Urinary bladder (tissue), 4 donors: ENCODE results near the gene TCEAL4. TPM values are rescaled to one million over a fixed set of nuclear protein-coding genes. Genes with fewer than 3 reads are reported as not detected.

Source experiments
- DNase-seq: peaks from one replicate; pipeline ENCODE4 v3.0.0-alpha.2; 2015; ENCODE audit errors: extremely low spot score
- H3K27ac ChIP-seq: one replicate; pipeline ENCODE4 v1.5.1; 2013; ENCODE audit warnings: low read depth, mild to moderate bottlenecking, moderate library complexity
- H3K36me3 ChIP-seq: one replicate; pipeline ENCODE4 v1.6.1; 2013; ENCODE audit warnings: mild to moderate bottlenecking, moderate library complexity; ENCODE audit not compliant: insufficient read depth
- H3K4me1 ChIP-seq: one replicate; pipeline ENCODE4 v1.6.1; 2013; ENCODE audit warnings: mild to moderate bottlenecking, moderate library complexity; ENCODE audit not compliant: insufficient read depth
- H3K4me3 ChIP-seq: one replicate; pipeline ENCODE4 v1.5.1; 2013; ENCODE audit warnings: low read depth, low read length
- WGBS: extraction: QIAGEN DNeasy Blood & Tissue Kit; methylation state at CpG from one replicate; pipeline ENCODE4 v1.1.7; 2013; 5-methylcytosine and 5-hydroxymethylcytosine counted together
- polyA plus RNA-seq: library from polyadenylated mRNA; stranded (reverse); fragments of 200-250 nt; gene quantifications from one replicate; pipeline ENCODE4 v1.2.3, GENCODE V29; 2013
- total RNA-seq: library from RNA; depleted of rRNA; stranded (reverse); fragments of >200 nt; gene quantifications from one replicate; pipeline ENCODE4 v1.2.3, GENCODE V29; 2014
- donor health status: healthy with polysubstance abuse.
- donor health status: healthy.

TCEAL4 gene
- total and polyA plus RNA-seq, 2 donors = 42.0 to 620 TPM

DNA sequence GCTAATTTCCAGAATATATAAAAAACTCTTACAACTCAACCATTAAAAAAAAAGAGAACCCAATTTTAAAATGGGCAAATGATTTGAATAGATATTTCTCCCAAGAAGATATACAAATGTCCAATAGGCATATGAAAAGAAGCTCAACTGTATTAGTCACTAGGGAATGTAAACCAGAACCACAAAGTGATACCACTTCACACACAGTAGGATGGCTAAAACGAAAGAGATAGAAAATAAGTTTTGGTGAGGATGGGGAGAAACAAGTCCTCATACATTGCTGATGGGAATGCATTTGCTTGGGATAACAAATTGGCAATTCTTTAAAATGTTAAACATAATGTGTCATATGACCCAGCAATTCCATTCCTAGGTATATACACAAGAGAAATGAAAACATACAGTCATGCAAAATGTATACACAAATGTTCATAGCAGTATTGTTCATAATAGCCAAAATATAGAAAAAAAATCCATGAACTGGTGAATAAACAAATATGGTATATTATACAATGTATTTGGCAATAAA lies 28.1 kb downstream of the TCEAL4 start:
- Histone ChIP-seq H3K4me3 (no peak overlapping the region), H3K36me3 (no peaks in the 10 kb centered on the region), H3K4me1 (no peaks in the 10 kb centered on the region), H3K27ac (no peak overlapping the region)
- WGBS = 85% methylated on average over 1 of the region's 1 CpG
- DNase-seq = no peak

DNA sequence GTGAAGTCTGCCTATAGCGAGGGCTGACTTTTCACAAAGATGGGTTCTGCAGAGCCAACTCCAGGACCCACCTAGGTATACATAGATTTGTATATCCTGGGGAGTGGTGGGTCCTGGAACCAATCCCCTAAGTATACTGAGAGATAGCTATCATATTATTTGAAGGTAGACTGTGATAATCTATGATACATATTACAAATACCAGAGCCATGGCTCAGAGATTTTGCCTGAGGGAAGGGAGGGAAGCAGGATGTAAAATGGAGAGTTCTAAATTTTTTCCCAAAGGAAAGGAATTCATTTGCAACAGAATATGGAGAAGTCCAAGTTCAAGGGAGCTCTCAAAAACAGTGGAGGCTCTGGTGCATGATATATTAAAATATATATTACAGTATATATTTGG lies 29.7 kb downstream of the TCEAL4 start:
- no peak for DNase-seq
- no peak overlapping the region for H3K4me3 ChIP-seq
- WGBS = 97% methylated on average over 1 of the region's 1 CpG

DNA sequence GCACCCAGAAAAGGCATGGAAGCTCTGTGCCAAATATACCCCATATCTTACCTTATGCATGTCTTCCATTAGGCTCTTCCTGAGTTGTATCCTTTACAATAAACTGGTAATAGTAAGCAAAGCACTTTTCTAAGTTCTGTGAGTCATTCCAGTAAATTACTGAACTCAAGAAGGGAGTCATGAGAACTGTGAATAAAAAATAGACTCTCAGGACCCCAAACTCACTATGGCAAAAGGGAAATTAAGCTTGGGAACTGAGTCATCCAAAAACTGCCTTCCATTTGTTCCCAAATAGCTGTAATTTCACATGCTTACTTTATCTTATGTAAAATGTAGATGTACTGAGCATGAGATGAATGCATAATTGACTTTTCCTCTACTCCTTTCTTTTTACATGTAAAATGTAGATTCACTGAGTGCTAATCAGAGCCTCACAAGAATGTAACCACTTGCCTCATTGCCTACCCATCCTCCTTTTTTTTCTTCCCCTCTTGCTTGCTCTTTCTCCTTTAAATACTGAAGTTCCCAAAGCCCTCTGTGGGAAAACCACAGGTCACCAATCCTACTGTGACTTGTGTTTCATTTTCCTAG lies 30.6 kb downstream of the TCEAL4 start:
- Histone ChIP-seq H3K4me1 (no peaks in the 10 kb centered on the region), H3K36me3 (no peaks in the 10 kb centered on the region), H3K27ac (no peak overlapping the region), H3K4me3 (no peak overlapping the region)
- DNase-seq = no peak

More for the DNA sequence above, 29.7 kb downstream of the TCEAL4 start:
- Histone ChIP-seq H3K27ac (no peak overlapping the region), H3K36me3 (no peaks in the 10 kb centered on the region), H3K4me1 (no peaks in the 10 kb centered on the region)

DNA sequence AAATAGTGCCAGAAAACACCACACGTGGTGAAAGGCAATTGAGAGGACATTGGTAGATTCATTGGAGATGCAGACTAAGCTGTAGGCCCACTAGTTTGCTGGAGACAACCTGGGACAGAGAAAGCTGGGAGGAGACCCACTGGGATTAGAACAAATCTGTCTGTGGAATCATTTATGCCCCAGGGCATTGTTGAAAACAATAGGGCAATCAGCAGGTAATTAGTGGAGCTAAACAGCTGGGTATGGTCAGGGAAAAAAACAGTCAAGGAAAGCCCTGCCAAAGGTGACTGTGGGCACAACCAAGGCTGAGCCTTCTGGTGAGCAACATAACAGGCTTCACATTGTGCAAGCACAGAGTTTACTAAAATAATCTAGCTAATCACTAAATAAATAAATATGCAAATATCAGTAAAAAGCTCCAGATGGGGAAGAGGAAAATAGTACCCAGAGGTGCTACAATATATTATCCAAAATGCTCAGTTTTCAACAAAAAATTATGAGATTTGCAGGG lies 31.4 kb downstream of the TCEAL4 start:
- Histone ChIP-seq H3K27ac (no peak overlapping the region), H3K36me3 (no peaks in the 10 kb centered on the region), H3K4me3 (no peak overlapping the region), H3K4me1 (no peaks in the 10 kb centered on the region)
- no peak for DNase-seq
- 60% methylated on average over 1 of the region's 1 CpG for WGBS

DNA sequence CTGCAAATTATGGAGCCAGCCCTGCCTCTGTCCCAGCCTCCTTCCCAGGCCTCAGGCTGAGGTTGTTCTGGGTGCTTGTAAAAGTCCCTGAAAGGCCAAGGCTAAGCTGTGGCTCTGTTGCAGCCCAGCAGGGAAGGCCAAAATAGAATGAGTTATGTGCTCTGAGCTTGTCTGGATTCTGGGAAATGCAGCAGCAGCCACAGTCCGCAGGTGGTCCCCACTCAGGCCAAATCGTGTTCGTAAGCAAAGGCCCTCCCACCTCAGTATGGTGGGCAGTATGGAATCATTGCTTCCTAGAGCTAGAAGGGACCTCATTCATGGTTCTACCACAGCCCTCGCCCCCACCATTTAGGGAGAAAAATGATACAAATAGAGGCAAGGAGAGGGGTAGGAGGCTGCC lies 38.8 kb downstream of the TCEAL4 start:
- Histone ChIP-seq H3K4me3 (no peak overlapping the region), H3K27ac (no peak overlapping the region), H3K36me3 (no peaks in the 10 kb centered on the region), H3K4me1 (no peaks in the 10 kb centered on the region)
- DNase-seq = no peak
- 44% methylated on average over 4 of the region's 4 CpGs for WGBS

DNA sequence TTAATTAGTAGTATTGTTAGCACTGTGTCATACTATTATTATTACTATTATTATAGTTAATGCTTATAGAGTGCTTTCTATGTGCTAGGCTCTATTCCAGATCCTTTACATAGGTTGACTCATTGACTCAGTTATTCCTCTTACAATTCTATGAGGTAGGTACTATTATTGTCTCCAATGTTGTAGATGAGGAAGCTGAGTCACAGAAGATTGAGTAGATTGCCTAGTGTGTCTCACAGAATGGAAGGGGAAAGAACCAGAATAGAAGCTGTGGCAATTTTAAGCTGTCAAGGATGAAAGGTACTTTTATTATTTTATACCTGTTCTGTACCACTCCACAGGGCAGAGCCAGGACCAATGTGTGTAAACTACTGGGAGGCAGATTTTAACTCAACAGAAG lies 41.5 kb downstream of the TCEAL4 start:
- H3K4me3 ChIP-seq = no peak overlapping the region
- no peaks in the 10 kb centered on the region for H3K36me3 ChIP-seq
- no peak for DNase-seq

DNA sequence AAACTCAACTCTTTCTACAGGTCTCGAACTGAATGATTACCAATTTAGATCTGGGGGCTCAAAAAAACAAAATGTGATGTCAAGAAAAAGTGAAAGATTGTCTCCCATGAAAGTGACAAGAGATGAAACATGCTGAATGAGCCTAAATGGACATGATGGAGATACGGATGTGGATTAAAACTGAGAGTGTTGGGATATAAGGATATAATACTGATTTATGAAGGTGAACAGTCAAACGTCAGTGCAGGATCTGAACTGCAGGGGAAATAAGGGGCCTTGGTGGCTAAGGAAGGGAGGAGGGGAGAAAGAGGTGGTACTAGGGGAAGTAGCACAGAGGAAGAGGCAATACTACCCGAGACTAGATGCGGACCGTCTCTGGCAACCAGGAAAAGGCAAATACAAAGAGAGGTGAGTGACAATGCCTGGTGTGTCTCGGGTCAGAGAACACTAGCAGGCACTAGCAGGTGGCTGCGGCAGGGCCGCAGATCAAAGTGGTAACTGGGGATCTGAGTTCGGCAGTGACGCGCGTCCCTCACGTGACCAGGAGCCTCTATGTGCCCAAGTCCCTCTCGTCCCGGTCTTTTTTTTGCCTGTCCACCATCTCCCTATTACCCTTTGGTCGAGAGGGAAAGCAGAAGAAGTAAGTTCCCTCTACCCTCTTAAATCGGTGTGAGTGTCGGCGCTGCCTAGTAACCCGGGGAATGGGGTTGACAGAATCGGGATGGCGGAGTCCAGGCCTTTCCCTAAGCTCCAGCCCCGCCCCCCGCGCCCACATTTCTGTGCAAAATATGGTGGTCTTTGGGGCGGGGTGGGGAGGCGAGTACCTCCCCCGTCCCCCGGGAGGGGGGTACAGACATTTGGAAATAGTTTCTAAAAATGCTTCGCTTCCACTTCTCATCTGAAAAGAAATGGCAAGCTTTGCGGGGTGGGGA lies 43.3 kb downstream of the TCEAL4 start, which contains the start of gene TCEAL1:
TCEAL1 (plus strand) TSS at position 590 of the 932 bp plus-strand sequence. CDS start 942 bp downstream, outside the sequence.
- Histone ChIP-seq H3K36me3 (no peaks in the 10 kb centered on the region), H3K4me3 (peak within 1 kb of the TSS; percentile 56), H3K4me1 (no peaks in the 10 kb centered on the region), H3K27ac (peak within 1 kb of the TSS; percentile 89)
- WGBS = 2% methylated on average over 32 of the region's 32 CpGs
- peak; percentile 36 for DNase-seq

More for the DNA sequence above, 41.5 kb downstream of the TCEAL4 start:
- H3K4me1 ChIP-seq = no peaks in the 10 kb centered on the region
- no peak overlapping the region for H3K27ac ChIP-seq

DNA sequence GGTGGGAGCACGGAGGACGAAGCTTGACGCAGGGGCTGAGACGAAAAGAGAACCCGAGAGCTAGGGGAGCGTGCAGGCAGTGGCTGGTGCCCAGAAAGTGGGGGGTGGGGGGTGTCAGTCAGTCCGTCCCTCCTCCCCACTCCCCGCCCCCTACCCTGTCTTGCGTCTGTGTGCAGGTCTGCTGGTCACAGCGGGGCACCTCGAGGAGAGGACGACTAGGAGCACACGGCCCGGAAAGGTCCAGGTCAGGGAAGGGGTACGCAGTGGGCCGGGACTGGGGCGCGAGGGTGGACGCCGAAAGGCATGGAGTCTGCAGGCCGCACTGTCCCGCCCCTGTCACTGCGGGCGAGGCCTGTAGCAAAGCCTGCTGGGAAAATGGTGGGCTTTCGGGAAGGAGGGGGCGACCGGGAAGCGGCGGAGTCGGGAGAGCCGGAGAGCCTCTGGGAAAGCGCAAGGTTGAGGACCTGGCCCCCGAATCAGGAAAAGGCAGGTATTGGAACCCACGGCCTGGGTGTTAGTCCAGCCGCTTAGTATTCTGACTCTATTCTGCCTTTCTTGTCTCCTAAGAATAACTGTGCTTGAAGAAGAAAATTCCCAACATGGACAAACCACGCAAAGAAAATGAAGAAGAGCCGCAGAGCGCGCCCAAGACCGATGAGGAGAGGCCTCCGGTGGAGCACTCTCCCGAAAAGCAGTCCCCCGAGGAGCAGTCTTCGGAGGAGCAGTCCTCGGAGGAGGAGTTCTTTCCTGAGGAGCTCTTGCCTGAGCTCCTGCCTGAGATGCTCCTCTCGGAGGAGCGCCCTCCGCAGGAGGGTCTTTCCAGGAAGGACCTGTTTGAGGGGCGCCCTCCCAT lies 44.2 kb downstream of the TCEAL4 start:
- peak overlapping the region; percentile 89 for H3K27ac ChIP-seq
- peak overlapping the region; percentile 56 for H3K4me3 ChIP-seq
- DNase-seq = peak; percentile 36
- H3K36me3 ChIP-seq = no peaks in the 10 kb centered on the region
- no peaks in the 10 kb centered on the region for H3K4me1 ChIP-seq
- under 1% methylated on average over 49 of the region's 49 CpGs for WGBS

DNA sequence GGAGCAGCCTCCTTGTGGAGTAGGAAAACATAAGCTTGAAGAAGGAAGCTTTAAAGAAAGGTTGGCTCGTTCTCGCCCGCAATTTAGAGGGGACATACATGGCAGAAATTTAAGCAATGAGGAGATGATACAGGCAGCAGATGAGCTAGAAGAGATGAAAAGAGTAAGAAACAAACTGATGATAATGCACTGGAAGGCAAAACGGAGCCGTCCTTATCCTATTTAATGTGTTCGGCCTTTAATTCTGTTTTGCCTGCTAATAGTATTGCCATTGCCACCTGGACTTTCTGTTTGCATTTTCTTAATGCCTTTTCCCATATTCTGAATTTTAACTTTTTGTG lies 44.8 kb downstream of the TCEAL4 start:
- DNase-seq = peak; percentile 14
- Histone ChIP-seq H3K4me1 (no peaks in the 10 kb centered on the region), H3K27ac (peak overlapping the region; percentile 89), H3K36me3 (no peaks in the 10 kb centered on the region), H3K4me3 (peak overlapping the region; percentile 56)
- 10% methylated on average over 6 of the region's 6 CpGs for WGBS

DNA sequence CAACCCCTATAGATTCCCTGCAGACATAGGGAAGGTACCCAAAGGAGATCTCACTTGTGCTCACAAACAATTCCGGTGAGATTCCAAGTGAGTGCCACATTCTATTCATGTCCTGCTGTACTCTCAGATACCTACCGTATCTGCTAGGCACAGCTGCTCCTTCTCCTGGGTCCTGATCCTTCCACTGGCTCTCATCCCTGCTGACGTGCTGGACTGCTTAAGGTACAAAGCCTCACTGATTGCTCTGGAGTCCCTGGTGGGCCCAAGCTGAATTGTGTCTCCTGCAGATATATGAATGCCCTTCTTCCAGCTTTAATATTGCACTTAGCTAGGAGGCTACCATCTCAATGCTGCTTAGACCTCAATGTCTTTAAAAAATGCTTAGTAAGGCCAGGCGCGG lies 45.8 kb downstream of the TCEAL4 start:
- peak overlapping the region; percentile 18 for H3K4me3 ChIP-seq

DNA sequence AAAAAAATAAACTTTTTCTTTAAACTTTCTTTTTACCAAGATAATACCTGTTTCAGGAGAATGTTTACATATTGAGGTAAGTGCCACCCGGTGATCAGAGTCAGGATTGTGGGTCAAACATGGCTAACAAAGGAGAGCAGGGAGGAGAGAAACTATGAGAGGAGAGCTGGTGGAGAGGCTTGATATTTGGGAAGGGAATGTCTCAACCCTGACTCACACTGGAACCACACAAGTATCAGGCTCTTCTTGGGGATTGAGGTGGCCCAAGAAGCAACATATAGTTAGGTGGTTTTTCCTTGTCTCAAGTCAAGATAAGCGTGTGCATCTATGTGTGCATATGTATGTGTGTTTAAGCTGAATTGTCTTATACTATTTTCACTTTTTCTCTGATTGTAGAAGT lies 50.1 kb downstream of the TCEAL4 start:
- H3K4me3 ChIP-seq = no peak overlapping the region
- WGBS = 66% methylated on average over 2 of the region's 2 CpGs
- no peak overlapping the region for H3K27ac ChIP-seq
- H3K36me3 ChIP-seq = no peaks in the 10 kb centered on the region
- DNase-seq = no peak
- no peaks in the 10 kb centered on the region for H3K4me1 ChIP-seq

More for the DNA sequence above, 45.8 kb downstream of the TCEAL4 start:
- no peak for DNase-seq
- Histone ChIP-seq H3K4me1 (no peaks in the 10 kb centered on the region), H3K27ac (no peak overlapping the region), H3K36me3 (no peaks in the 10 kb centered on the region)
- WGBS = 80% methylated on average over 5 of the region's 5 CpGs
